ENCODE data around the gene ALK. TPM values are rescaled to one million over a fixed set of nuclear protein-coding genes. Genes with fewer than 3 reads are reported as not detected.

Gene ALK
- total RNA-seq, 4 donors from 2014 or later, result 0.06 to 4.1 TPM; not detected in 2

DNA sequence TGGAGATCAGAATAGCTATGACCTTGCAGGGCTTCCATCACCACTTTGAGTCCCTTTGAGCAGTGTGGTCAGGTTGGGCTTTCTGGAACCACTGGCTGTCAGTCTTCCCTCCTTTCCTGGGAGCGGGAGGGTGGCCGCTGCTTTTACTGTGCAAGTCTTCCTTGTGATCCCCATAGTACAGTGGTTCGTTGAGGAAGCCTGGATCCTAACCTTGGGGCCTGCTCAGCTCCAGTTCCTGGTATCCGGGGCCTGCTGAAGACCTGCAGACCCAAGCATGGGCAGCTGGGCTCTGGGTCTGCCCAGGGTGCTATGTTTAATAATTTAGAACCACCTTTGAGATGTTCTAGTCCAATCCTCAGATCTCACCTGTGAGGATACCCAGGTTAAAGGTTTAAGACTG lies 702.0 kb downstream of the ALK start:
- no peaks in the 10 kb centered on the region for H3K9me3 ChIP-seq
- intact Hi-C loops (cut with DNase I; ENCODE audit: low total_unique reads), result no loop called here
- no peak for DNase-seq
- no peak overlapping the region for H3K27ac ChIP-seq
- H3K4me3 ChIP-seq, result no peak overlapping the region
- no peaks in the 10 kb centered on the region for H3K4me1 ChIP-seq
- H3K27me3 ChIP-seq, result no peaks in the 10 kb centered on the region
- no peaks in the 10 kb centered on the region for H3K36me3 ChIP-seq
- TF ChIP-seq, protein P1, sequence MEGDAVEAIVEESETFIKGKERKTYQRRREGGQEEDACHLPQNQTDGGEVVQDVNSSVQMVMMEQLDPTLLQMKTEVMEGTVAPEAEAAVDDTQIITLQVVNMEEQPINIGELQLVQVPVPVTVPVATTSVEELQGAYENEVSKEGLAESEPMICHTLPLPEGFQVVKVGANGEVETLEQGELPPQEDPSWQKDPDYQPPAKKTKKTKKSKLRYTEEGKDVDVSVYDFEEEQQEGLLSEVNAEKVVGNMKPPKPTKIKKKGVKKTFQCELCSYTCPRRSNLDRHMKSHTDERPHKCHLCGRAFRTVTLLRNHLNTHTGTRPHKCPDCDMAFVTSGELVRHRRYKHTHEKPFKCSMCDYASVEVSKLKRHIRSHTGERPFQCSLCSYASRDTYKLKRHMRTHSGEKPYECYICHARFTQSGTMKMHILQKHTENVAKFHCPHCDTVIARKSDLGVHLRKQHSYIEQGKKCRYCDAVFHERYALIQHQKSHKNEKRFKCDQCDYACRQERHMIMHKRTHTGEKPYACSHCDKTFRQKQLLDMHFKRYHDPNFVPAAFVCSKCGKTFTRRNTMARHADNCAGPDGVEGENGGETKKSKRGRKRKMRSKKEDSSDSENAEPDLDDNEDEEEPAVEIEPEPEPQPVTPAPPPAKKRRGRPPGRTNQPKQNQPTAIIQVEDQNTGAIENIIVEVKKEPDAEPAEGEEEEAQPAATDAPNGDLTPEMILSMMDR (IDR thresholded peaks at IDR 0.05), result no peak

DNA sequence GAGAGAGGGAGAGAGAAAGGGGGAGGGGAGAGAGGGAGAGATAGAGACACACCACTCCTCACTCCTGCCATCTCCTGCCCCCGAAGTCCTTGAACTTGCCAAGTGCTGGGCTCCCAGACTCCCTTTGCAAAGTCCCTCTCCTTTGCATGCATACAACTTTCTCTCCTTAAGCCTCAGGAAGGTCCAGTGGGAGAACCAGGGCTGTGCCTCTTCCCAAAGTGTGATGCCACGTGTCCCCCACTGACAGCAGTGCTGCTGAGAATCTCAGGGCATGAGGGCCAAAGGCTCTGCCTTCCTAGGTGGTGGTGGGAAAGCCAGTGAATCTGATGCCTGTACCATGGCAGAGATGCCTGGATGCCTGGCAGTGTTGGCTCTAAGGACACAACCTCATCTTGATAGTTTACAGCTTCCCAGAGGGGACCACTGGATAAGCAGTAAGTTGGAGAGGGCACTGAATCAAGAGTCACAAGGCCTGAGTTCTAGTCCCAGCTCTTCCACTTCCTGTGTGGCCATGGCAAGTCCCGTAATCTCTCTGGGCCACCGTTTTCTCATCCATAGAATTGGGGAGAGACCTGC lies 702.7 kb downstream of the ALK start:
- intact Hi-C loops (cut with DNase I; ENCODE audit: low total_unique reads), result no loop called here
- H3K36me3 ChIP-seq, result no peaks in the 10 kb centered on the region
- DNase-seq, result no peak
- no peaks in the 10 kb centered on the region for H3K9me3 ChIP-seq
- no peak overlapping the region for H3K4me3 ChIP-seq
- no peaks in the 10 kb centered on the region for H3K4me1 ChIP-seq
- H3K27ac ChIP-seq, result no peak overlapping the region
- TF ChIP-seq, protein P1 (IDR thresholded peaks at IDR 0.05), result no peak
- TF ChIP-seq POLR2A (IDR thresholded peaks at IDR 0.05), result no peak
- no peaks in the 10 kb centered on the region for H3K27me3 ChIP-seq

DNA sequence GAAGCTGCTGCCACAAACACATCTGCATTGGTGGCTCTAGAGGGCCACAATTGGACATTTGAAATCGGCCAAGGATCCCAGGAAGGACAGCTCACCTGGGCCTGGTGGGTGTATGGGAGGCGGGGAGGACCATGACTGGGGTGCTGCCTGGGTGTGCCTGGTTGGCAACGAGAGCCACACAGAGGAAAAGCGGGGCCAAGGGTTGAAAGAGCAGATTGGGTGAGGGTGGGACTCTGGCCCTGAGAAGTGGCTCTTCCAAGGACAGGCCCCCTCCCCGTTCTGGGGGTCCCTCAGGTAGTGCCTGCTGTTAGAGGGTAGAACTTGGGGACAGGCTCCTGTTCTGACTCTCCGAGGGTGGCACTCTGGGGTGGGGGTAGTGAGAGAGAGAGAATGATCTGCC lies 703.3 kb downstream of the ALK start:
- H3K36me3 ChIP-seq, result no peaks in the 10 kb centered on the region
- intact Hi-C loops (cut with DNase I; ENCODE audit: low total_unique reads), result no loop called here
- no peak overlapping the region for H3K4me3 ChIP-seq
- H3K4me1 ChIP-seq, result no peaks in the 10 kb centered on the region
- H3K9me3 ChIP-seq, result no peaks in the 10 kb centered on the region
- H3K27ac ChIP-seq, result no peak overlapping the region
- H3K27me3 ChIP-seq, result no peaks in the 10 kb centered on the region
- DNase-seq, result no peak
- TF ChIP-seq, protein P1 (IDR thresholded peaks at IDR 0.05), result no peak
- TF ChIP-seq POLR2A (IDR thresholded peaks at IDR 0.05), result no peak

DNA sequence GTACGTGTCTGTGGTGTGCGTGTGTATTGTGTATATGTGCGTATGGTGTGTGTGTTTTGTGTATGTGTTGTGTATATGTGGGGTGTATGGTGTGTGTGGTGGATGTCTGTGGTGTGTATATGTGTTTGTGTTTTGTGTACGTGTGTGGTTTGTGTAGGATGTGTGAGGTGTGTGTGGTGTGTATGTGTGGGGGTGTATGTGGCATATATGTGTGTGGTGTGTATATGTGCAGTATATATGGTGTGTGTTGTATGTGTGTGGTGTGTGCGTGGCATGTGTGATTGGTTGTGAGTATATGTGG lies 704.8 kb downstream of the ALK start:
- Histone ChIP-seq H3K4me3 (no peak overlapping the region), H3K9me3 (no peaks in the 10 kb centered on the region), H3K27me3 (no peaks in the 10 kb centered on the region), H3K27ac (no peak overlapping the region), H3K36me3 (no peaks in the 10 kb centered on the region), H3K4me1 (no peaks in the 10 kb centered on the region)
- no peak for TF ChIP-seq POLR2A (IDR thresholded peaks at IDR 0.05)
- TF ChIP-seq, protein P1 (IDR thresholded peaks at IDR 0.05), result no peak
- no peak for DNase-seq
- intact Hi-C loops (cut with DNase I; ENCODE audit: low total_unique reads), result no loop called here

DNA sequence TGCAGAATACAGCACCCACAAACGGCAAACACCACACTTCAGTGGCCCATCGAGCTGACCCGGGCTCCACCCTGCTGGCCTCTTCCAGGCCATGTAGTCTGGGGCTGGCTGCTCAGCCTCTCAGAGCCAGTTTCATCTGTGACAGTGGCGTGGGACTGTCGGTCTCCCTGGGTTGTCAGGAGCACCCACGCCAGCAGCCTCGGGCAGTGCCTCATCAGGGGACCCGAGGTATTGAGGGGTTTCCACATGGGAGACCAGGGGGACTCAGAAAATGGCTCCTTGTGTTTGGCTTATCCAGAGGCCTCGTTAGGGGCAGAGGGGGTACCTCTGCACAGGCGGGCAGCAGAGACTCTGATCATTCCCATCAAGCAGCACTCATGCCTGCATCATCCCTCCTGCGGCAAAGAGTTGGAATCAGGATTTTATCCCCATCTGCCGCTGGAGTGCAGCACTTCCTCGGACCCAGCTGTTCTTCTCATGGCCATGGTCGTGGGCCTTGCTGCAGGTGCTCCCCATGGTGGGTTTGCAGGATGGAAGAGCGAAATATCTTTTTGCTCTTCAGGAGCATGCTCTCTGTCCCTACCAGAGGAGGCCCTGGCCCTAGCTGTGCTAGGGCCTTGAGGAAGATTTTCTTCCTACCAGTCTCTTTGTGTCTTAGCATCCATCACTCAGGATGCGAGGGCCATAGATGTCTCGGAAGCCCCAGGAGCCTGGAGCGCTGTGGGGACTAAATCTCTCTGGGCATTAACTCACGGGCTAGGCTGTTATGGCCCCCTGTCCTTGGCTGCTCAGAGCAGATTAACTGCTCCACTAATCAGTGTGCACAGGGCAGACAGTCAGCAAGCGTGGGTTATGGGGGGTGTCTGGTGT lies 705.4 kb downstream of the ALK start:
- no peak overlapping the region for H3K27ac ChIP-seq
- H3K27me3 ChIP-seq, result no peaks in the 10 kb centered on the region
- TF ChIP-seq POLR2A (IDR thresholded peaks at IDR 0.05), result no peak
- TF ChIP-seq, protein P1 (IDR thresholded peaks at IDR 0.05), result no peak
- no peaks in the 10 kb centered on the region for H3K9me3 ChIP-seq
- H3K4me1 ChIP-seq, result no peaks in the 10 kb centered on the region
- H3K36me3 ChIP-seq, result no peaks in the 10 kb centered on the region
- DNase-seq, result no peak
- intact Hi-C loops (cut with DNase I; ENCODE audit: low total_unique reads), result no loop called here
- H3K4me3 ChIP-seq, result no peak overlapping the region
